ENCODE measurements around the gene LIX1L. TPM values are rescaled to one million over a fixed set of nuclear protein-coding genes. Genes with fewer than 3 reads are reported as not detected.
"Not testable (repeated sequence)": the region's sequence is repeated elsewhere in the genome, so short reads cannot be mapped to it uniquely, and the experiment has no call there.

LIX1L gene
- total and polyA plus RNA-seq, 2 donors (not counting 1 experiment from before 2014, with no cell fraction given), result 14.4 to 31.7 TPM

GRCh38 chr1:145935708-145936107 is 22.1 kb downstream of the LIX1L start:
- POLR2A ChIA-PET, result no interaction called here
- peaks cover 10 to 18% of the 10 kb centered on the region in 2 donors for H3K4me1 ChIP-seq (ENCODE audit: control insufficient read depth in 2 of 2, insufficient read depth in 2 of 2, low read length in 2 of 2)
- H3K27ac ChIP-seq (ENCODE audit: low read length in 2 of 2), result no peak overlapping the region
- Mint-ChIP-seq H3K27me3 (no peaks in the 10 kb centered on the region), H3K9me3 (ENCODE audit: insufficient read depth) (no peaks in the 10 kb centered on the region), H3K4me3 (no peak overlapping the region), H3K4me1 (peaks cover 20% of the 10 kb centered on the region), H3K27ac (no peak overlapping the region)
- no peak overlapping the region for H3K4me2 ChIP-seq (replicated peaks; ENCODE audit: low read depth, low read length, poor library complexity, severe bottlenecking)
- H3K4me3 ChIP-seq (ENCODE audit: control extremely low read depth in 1 of 5, extremely low read depth in 1 of 5, insufficient read depth in 1 of 5, low read depth in 2 of 5, low read length in 4 of 5), result no peak overlapping the region
- H3K9ac ChIP-seq (ENCODE audit: low read length), result no peak overlapping the region
- H3K27me3 ChIP-seq (replicated peaks in 1 of 4; ENCODE audit: control extremely low read depth in 1 of 4, control insufficient read depth in 3 of 4, insufficient read depth in 4 of 4, low read length in 3 of 4), result no peaks in the 10 kb centered on the region
- H3K79me2 ChIP-seq (ENCODE audit: control insufficient read depth, insufficient read depth, low read length), result no peaks in the 10 kb centered on the region
- no peaks in the 10 kb centered on the region for H4K20me1 ChIP-seq (ENCODE audit: control insufficient read depth, insufficient read depth, low read length, poor library complexity, severe bottlenecking)
- TF ChIP-seq EZH2 (IDR thresholded peaks at IDR 0.05; ENCODE audit: borderline replicate concordance, insufficient read depth, low read depth, low read length, poor library complexity, severe bottlenecking), result no peak
- no peak for TF ChIP-seq CTCF (IDR thresholded peaks at IDR 0.05)
- intact Hi-C loops (cut with micrococcal nuclease), result no loop called here
- DNase-seq (no peak), ATAC-seq (ENCODE audit: low read depth) (no peak)
- CTCF ChIA-PET, result interaction anchor here (0.7 to 1.2 kb wide), 2 partner anchors 19 to 22 kb away, joined by 3 to 4 read pairs; partner anchors contain the start of gene LIX1L
- no peaks in the 10 kb centered on the region for H3K9me3 ChIP-seq (ENCODE audit: control extremely low read depth in 1 of 3, control insufficient read depth in 2 of 3, insufficient read depth in 1 of 3, low read length in 2 of 3)
- no peak overlapping the region for H2AFZ ChIP-seq (ENCODE audit: insufficient read depth, low read depth, low read length, poor library complexity, severe bottlenecking)
- peaks cover 2 to 23% of the 10 kb centered on the region in 2 experiments for H3K36me3 ChIP-seq (replicated peaks in 1 of 2; ENCODE audit: control extremely low read depth in 1 of 2, control insufficient read depth in 1 of 2, extremely low read depth in 1 of 2, insufficient read depth in 2 of 2, low read length in 1 of 2)

- not testable (repeated sequence) for H3K9ac ChIP-seq (ENCODE audit: low read length); H3K9me3 Mint-ChIP-seq (ENCODE audit: insufficient read depth); H3K9me3 ChIP-seq (ENCODE audit: control extremely low read depth in 1 of 3, control insufficient read depth in 2 of 3, insufficient read depth in 1 of 3, low read length in 2 of 3); H3K4me3 ChIP-seq (ENCODE audit: control extremely low read depth in 1 of 5, extremely low read depth in 1 of 5, insufficient read depth in 1 of 5, low read depth in 2 of 5, low read length in 4 of 5); H3K27me3 ChIP-seq (replicated peaks in 1 of 4; ENCODE audit: control extremely low read depth in 1 of 4, control insufficient read depth in 3 of 4, insufficient read depth in 4 of 4, low read length in 3 of 4); H4K20me1 ChIP-seq (ENCODE audit: control insufficient read depth, insufficient read depth, low read length, poor library complexity, severe bottlenecking); ATAC-seq (ENCODE audit: low read depth); H3K27me3 Mint-ChIP-seq; H3K79me2 ChIP-seq (ENCODE audit: control insufficient read depth, insufficient read depth, low read length)
- H3K36me3 ChIP-seq (replicated peaks in 1 of 2; ENCODE audit: control extremely low read depth in 1 of 2, control insufficient read depth in 1 of 2, extremely low read depth in 1 of 2, insufficient read depth in 2 of 2, low read length in 1 of 2), result peaks cover 2 to 20% of the 10 kb centered on the region in 2 experiments
- peak overlapping the region; percentile 89 for H3K27ac Mint-ChIP-seq
- DNase-seq, result peak; percentile 78
- peaks cover 17 to 30% of the 10 kb centered on the region in 2 donors for H3K4me1 ChIP-seq (ENCODE audit: control insufficient read depth in 2 of 2, insufficient read depth in 2 of 2, low read length in 2 of 2)
- ChIA-PET CTCF (interaction anchor here (1.8 kb wide), 1 partner anchor 25 kb away, joined by 8 read pairs; the partner anchor contains the start of gene LIX1L), POLR2A (interaction anchor here (2.5 kb wide), 1 partner anchor 26 kb away, joined by 10 read pairs; the partner anchor contains the start of gene LIX1L)
- H3K27ac ChIP-seq (ENCODE audit: low read length in 2 of 2), result peak overlapping the region in 1 of 2 donors; percentile 59
- intact Hi-C loops (cut with micrococcal nuclease), result loop anchor here (1.0 kb wide), 1 partner anchor 26 kb away; the partner anchor contains the start of gene LIX1L
- H3K4me2 ChIP-seq (replicated peaks; ENCODE audit: low read depth, low read length, poor library complexity, severe bottlenecking), result peak overlapping the region; percentile 22
- H3K4me1 Mint-ChIP-seq, result peaks cover 23% of the 10 kb centered on the region
- peak overlapping the region; percentile 27 for H2AFZ ChIP-seq (ENCODE audit: insufficient read depth, low read depth, low read length, poor library complexity, severe bottlenecking)
- WGBS (ENCODE audit: insufficient coverage), result 0% methylated on average over 3 of the region's 9 CpGs
- H3K4me3 Mint-ChIP-seq, result peak overlapping the region; percentile 68
Measured at GRCh38 chr1:145932522-145933009, 25.3 kb downstream of the LIX1L start.
